GM23338 (cell line): ENCODE measurements around the gene PSMC3. TPM values are rescaled to one million over a fixed set of nuclear protein-coding genes. Genes with fewer than 3 reads are reported as not detected.
A peak's percentile ranks its signal among the peaks of the same experiment; 100 is the strongest.

Source experiments
- ATAC-seq: fragments of 200-7000 bp; cut with Tn5 transposase; 3 replicates; pipeline ENCODE4 v1.9.1; 2020
- DNase-seq: peaks from one replicate; pipeline ENCODE4 v3.0.0-alpha.2; 2015; ENCODE audit warnings: low spot score
- H2AFZ ChIP-seq: fragments of 200-600 bp; sonication (generic); 2 replicates; pipeline ENCODE4 v1.8.0; 2016; ENCODE audit warnings: antibody characterized with exemption, mild to moderate bottlenecking, moderate library complexity
- H3F3A ChIP-seq: fragments of 200-600 bp; sonication (generic); replicated peaks from 2 replicates; pipeline ENCODE4 v1.8.0; 2017; ENCODE audit warnings: antibody characterized with exemption, mixed run types, low read depth
- H3K27ac ChIP-seq: fragments of 200-600 bp; sonication (generic); 2 replicates; pipeline ENCODE4 v1.6.1; 2016; ENCODE audit warnings: low read depth
- H3K27me3 ChIP-seq: fragments of 200-600 bp; sonication (generic); 2 replicates; pipeline ENCODE4 v1.8.0; 2016; ENCODE audit warnings: mild to moderate bottlenecking, mixed run types, moderate library complexity; ENCODE audit not compliant: insufficient read depth
- H3K36me3 ChIP-seq: fragments of 200-600 bp; sonication (generic); 2 replicates; pipeline ENCODE4 v1.8.0; 2016; ENCODE audit warnings: mild to moderate bottlenecking; ENCODE audit not compliant: insufficient read depth
- H3K4me1 ChIP-seq: fragments of 200-600 bp; sonication (generic); 2 replicates; pipeline ENCODE4 v1.8.0; 2016; ENCODE audit warnings: mild to moderate bottlenecking, moderate library complexity; ENCODE audit not compliant: insufficient read depth
- H3K4me2 ChIP-seq: fragments of 200-600 bp; sonication (generic); 2 replicates; pipeline ENCODE4 v1.7.1; 2017; ENCODE audit warnings: mixed run types
- H3K4me3 ChIP-seq: fragments of 200-600 bp; sonication (generic); 2 replicates; pipeline ENCODE4 v1.6.1; 2016; ENCODE audit warnings: mixed run types
- H3K79me2 ChIP-seq: fragments of 200-600 bp; sonication (generic); replicated peaks from 2 replicates; pipeline ENCODE4 v1.8.0; 2017; ENCODE audit warnings: mild to moderate bottlenecking; ENCODE audit not compliant: insufficient read depth
- H3K9me2 ChIP-seq: fragments of 200-600 bp; sonication (generic); 2 replicates; pipeline ENCODE4 v1.8.0; 2017; ENCODE audit not compliant: insufficient read depth
- H4K20me1 ChIP-seq: fragments of 200-600 bp; sonication (generic); replicated peaks from 2 replicates; pipeline ENCODE4 v1.8.0; 2017; ENCODE audit warnings: mild to moderate bottlenecking; ENCODE audit not compliant: insufficient read depth
- H3K27ac Mint-ChIP-seq: 2 replicates; pipeline ENCODE4 v1.8.0; 2020; ENCODE audit warnings: inconsistent platforms, mild to moderate bottlenecking, moderate library complexity, mixed read lengths
- H3K27me3 Mint-ChIP-seq: 3 replicates; pipeline ENCODE4 v1.8.0; 2022; ENCODE audit warnings: low read depth, mild to moderate bottlenecking, moderate library complexity, mixed read lengths, inconsistent platforms; ENCODE audit not compliant: insufficient read depth, poor library complexity
- H3K36me3 Mint-ChIP-seq: 3 replicates; pipeline ENCODE4 v1.8.0; 2021; ENCODE audit warnings: low read depth, mild to moderate bottlenecking, inconsistent platforms, moderate library complexity, mixed read lengths
- H3K4me1 Mint-ChIP-seq: 3 replicates; pipeline ENCODE4 v1.8.0; 2020; ENCODE audit warnings: mild to moderate bottlenecking, inconsistent platforms, mixed read lengths
- H3K4me3 Mint-ChIP-seq: 3 replicates; pipeline ENCODE4 v1.8.0; 2021; ENCODE audit warnings: moderate library complexity, mild to moderate bottlenecking, inconsistent platforms, mixed read lengths
- H3K9me3 Mint-ChIP-seq: 3 replicates; pipeline ENCODE4 v1.8.0; 2020; ENCODE audit warnings: moderate library complexity, mild to moderate bottlenecking, inconsistent platforms, mixed read lengths
- CTCF ChIP-seq, 2 experiments: fragments of 200-600 bp in 1 of 2; sonication (generic) in 1 of 2; conservative IDR thresholded peaks; 2 replicates each; pipeline versions ENCODE4 v1.5.1 to v1.6.1; 2016 to 2017; ENCODE audit warnings: antibody characterized with exemption in 2 of 2, low read depth in 2 of 2, mild to moderate bottlenecking in 2 of 2, moderate library complexity in 1 of 2
- ETS1 ChIP-seq: IDR thresholded peaks from 2 replicates; pipeline ENCODE4 v1.6.1; 2016; ENCODE audit warnings: antibody characterized with exemption
- EZH2 ChIP-seq: fragments of 200-600 bp; sonication (generic); IDR thresholded peaks from one replicate; pipeline ENCODE4 v1.8.0; 2017; ENCODE audit warnings: antibody characterized with exemption, mild to moderate bottlenecking, low read depth; ENCODE audit not compliant: unreplicated experiment
- EZH2phosphoT487 ChIP-seq: fragments of 200-600 bp; sonication (generic); IDR thresholded peaks from one replicate; pipeline ENCODE4 v1.8.1; 2018; ENCODE audit warnings: antibody characterized with exemption; ENCODE audit not compliant: unreplicated experiment
- JUNB ChIP-seq: IDR thresholded peaks from one replicate; pipeline ENCODE4 v1.6.1; 2016; ENCODE audit warnings: antibody characterized with exemption; ENCODE audit not compliant: unreplicated experiment
- NANOG ChIP-seq: IDR thresholded peaks from 2 replicates; pipeline ENCODE4 v1.6.1; 2016; ENCODE audit warnings: antibody characterized with exemption, borderline replicate concordance
- POLR2AphosphoS5 ChIP-seq: IDR thresholded peaks from 2 replicates; pipeline ENCODE4 v1.6.1; 2016; ENCODE audit warnings: antibody characterized with exemption, low read depth
- REST ChIP-seq: IDR thresholded peaks from one replicate; pipeline ENCODE4 v1.6.1; 2018; ENCODE audit warnings: antibody characterized with exemption; ENCODE audit not compliant: unreplicated experiment
- STAT1 ChIP-seq: IDR thresholded peaks from one replicate; pipeline ENCODE4 v1.6.1; 2016; ENCODE audit warnings: antibody characterized with exemption; ENCODE audit not compliant: unreplicated experiment
- ZNF114 ChIP-seq: fragments of 250-450 bp; sonication (Bioruptor Pico); IDR thresholded peaks from 2 replicates; pipeline ENCODE4 v1.5.0; 2020; ENCODE audit warnings: mild to moderate bottlenecking, moderate library complexity
- ZNF462 ChIP-seq: fragments of 250-450 bp; sonication (Bioruptor Pico); IDR thresholded peaks from 2 replicates; pipeline ENCODE4 v1.5.0; 2020; ENCODE audit warnings: mild to moderate bottlenecking, moderate library complexity
- polyA plus RNA-seq: library from polyadenylated mRNA; unstranded; fragments of >200 nt; fragmentation: Nextera tagmentation; extraction: Ambion mirVana; gene quantifications from 2 replicates; pipeline ENCODE4 v1.2.1, GENCODE V29; 2016
- total RNA-seq: library from RNA; depleted of rRNA; stranded (reverse); fragments of >200 nt; shearing (Covaris generic); gene quantifications from 2 replicates; pipeline ENCODE4 v1.2.3, GENCODE V29; 2014

Gene PSMC3
- total and polyA plus RNA-seq, 2 experiments from 2014 or later, result 147 to 190 TPM

GRCh38 chr11:47426062-47426956, at the start of gene PSMC3 (continued):
- peak; percentile 78 for TF ChIP-seq POLR2AphosphoS5

GRCh38 chr11:47470671-47471070, 44.4 kb upstream of the PSMC3 start:
- H3K9me3 Mint-ChIP-seq, result no peaks in the 10 kb centered on the region
- Histone ChIP-seq H3K4me2 (no peak overlapping the region), H3K27me3 (no peaks in the 10 kb centered on the region), H3K9me2 (no peaks in the 10 kb centered on the region), H3K4me3 (no peak overlapping the region), H3K27ac (0 out of 2 replicates have a peak overlapping the region, but pooled peaks have one; percentile 39), H2AFZ (no peak overlapping the region), H3K4me1 (peaks cover 37% of the 10 kb centered on the region), H3K79me2 (peaks cover 69% of the 10 kb centered on the region), H3K36me3 (peaks cover 59% of the 10 kb centered on the region), H3F3A (peaks cover 29% of the 10 kb centered on the region), H4K20me1 (peaks cover 49% of the 10 kb centered on the region)
- no peak for TF ChIP-seq REST
- no peak for TF ChIP-seq STAT1
- TF ChIP-seq NANOG, result no peak
- no peak for TF ChIP-seq EZH2phosphoT487
- no peak for TF ChIP-seq CTCF (conservative IDR thresholded peaks at IDR 0.05; ENCODE audit: low read depth in 2 of 2)
- TF ChIP-seq ZNF114, result no peak
- no peak for TF ChIP-seq ZNF462 (CRISPR knock-in tag)
- no peak for TF ChIP-seq JUNB
- TF ChIP-seq EZH2, result no peak
- TF ChIP-seq POLR2AphosphoS5, result no peak
- TF ChIP-seq ETS1, result no peak
- no peak for DNase-seq
- H3K27ac Mint-ChIP-seq, result no peak overlapping the region; the same call in 1 of the 2 replicates
- peaks cover 16% of the 10 kb centered on the region for H3K27me3 Mint-ChIP-seq
- H3K4me3 Mint-ChIP-seq, result no peak overlapping the region
- H3K4me1 Mint-ChIP-seq, result peaks cover 46% of the 10 kb centered on the region
- H3K36me3 Mint-ChIP-seq, result peaks cover 72% of the 10 kb centered on the region
- no peak for ATAC-seq
